ENCODE measurements around the gene GAS7. TPM values are rescaled to one million over a fixed set of nuclear protein-coding genes. Genes with fewer than 3 reads are reported as not detected.

Gene GAS7
- 0.07 and 0.10 TPM in 2 replicates for total RNA-seq (2014; rRNA removed; shearing (Covaris generic))

GRCh38 chr17:10198509-10199249 is at the start of gene GAS7:
GAS7 (minus strand) TSS chr17:10198606.
- DNase-seq (ENCODE audit: low spot score): no peak

- DNase-seq (ENCODE audit: low spot score): no peak
Observed at GRCh38 chr17:10247810-10248209, 49.4 kb upstream of the GAS7 start.

DNA sequence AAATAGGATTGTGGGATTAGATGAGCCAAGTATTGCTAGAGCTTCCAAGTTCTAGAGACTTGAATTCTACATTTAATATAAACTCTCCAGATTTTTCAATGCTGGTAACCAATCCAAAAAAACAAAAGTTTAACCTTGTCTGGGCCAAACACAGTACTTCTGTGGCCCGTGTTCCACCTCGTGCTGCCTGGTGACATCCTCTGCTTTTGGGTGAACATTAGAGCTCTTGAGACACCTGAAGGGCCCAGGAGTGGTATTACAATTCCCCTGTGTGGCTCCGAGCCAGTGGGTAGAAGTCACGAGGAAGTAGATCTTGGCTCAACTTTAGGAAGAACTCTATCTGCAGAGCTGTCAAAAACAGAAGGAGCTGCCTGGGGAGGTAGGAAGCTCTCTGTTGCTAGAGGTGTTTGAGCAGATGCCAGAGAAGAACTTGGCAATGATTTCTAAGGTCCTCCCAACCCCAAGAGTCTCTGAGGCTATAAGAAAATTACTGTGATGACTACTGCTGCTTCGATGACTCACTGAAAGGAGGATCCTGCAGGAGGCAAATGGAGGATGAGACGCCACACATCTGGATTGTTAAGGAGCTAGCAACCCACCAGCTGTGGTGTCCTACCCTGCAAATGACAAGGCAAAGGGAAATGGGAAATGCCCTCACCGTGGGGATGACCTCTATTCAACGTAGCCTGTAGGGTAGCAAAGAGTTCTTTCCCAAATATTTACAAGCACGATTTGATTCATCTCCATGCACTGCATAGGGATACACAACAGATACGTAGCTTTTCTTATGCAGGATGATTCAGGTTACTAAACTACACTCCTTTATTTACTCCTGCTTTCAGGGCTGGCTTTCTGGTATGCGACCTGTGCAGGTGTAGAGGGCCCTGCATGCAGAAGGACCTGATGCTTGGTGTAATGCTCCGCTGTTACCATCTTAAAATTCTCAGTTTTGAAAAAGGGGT is 45.8 kb upstream of the GAS7 start:
- peak; percentile 78 for DNase-seq (ENCODE audit: low spot score)

- DNase-seq (ENCODE audit: low spot score): no peak
Observed at GRCh38 chr17:10241781-10242180, 43.4 kb upstream of the GAS7 start.

GRCh38 chr17:10238661-10239060 is 40.3 kb upstream of the GAS7 start:
- no peak for DNase-seq (ENCODE audit: low spot score)

DNA sequence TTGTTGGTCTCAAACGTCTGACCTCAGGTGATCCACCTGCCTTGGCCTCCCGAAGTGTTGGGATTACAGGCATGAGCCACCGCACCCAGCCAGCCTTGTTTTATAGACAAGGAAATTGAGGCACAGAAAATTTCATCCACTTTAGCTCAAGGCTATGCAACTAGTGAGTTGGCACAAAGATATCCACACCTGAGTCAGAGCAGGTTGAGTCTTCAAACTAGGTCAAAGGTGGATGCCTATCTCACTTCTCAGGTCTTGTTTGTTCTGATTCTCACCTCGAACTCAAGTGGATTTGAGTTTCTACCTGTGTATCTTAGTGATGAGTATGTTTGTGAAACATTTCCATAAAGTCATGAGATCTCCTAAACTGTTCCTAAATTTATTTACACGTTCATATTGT is 35.6 kb upstream of the GAS7 start:
- DNase-seq (ENCODE audit: low spot score): no peak

DNA sequence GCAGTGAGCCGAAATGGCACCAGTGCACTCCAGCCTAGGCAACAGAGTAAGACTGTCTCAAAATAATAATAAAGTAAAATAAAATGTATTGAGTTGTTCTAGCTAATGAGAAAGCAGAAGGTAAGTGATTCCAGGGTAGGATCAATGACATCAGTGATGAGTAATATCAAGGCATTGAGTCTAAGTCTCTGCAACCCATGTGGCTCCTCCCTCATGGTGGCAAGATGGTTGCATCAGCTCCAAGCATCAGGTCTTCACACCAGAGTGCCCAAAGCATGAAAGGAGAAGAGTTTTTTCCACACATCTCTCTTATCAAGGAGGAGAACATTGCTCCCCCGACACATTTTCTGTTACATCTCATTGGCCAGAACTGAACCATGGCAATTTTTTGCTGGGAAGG is 34.8 kb upstream of the GAS7 start:
- DNase-seq (ENCODE audit: low spot score): no peak

DNA sequence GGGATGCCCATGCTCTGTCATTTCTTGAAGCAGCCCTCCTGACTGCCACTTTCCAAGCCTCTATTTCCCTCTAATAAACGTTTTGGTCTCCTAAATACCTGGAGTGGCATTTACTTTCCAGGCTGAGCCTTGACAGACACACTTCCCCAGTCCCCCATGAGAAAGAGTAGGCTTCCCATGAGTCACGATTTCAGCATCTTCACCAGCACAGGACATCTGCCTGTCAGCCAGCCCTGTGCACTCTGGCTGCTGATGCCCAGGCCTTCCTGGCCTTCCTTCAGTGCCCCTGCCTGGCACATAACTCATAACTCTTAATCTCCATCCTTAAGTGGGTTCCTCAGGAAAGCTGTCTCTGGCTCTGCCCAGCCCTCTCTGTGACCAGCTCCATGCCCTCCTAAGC is 30.8 kb upstream of the GAS7 start:
- no peak for DNase-seq (ENCODE audit: low spot score)

- peak; percentile 46 for DNase-seq (ENCODE audit: low spot score)
Observed at GRCh38 chr17:10226930-10227695, 28.7 kb upstream of the GAS7 start.

DNA sequence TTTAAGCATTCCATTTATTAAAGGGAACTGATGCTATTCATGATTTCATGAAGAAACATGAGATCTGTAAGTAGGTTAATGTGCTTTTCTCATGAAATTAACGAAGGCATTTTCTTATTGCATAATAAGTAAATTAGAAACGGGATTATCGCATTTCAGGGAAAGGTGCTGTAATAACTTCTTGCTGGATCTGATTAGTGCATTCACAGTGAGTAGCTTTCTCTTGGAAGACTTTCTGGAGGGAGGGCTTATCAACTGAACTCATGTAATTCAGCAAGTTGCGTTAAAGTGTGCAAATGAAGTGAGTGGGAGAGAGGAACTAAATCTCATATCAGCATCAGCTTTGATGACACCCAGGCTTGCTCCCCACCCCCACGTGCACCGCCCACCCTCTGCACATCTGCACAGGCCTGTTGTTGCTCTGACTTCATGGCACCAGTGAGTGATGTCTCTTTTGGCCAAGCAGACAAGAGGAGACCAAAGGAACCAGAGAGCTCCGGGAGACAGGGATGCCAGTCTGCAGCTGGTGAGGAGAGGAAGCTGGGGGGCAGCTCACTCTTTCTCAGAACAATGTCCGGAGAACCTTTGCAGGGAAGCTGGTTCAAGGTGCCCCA is 26.3 kb upstream of the GAS7 start:
- no peak for DNase-seq (ENCODE audit: low spot score)

- no peak for DNase-seq (ENCODE audit: low spot score)
Observed at GRCh38 chr17:10219193-10219592, 20.8 kb upstream of the GAS7 start.

- DNase-seq (ENCODE audit: low spot score): no peak
Observed at GRCh38 chr17:10217916-10218315, 19.5 kb upstream of the GAS7 start.

GRCh38 chr17:10216213-10216938 is 18.0 kb upstream of the GAS7 start:
- DNase-seq (ENCODE audit: low spot score): no peak

- DNase-seq (ENCODE audit: low spot score): no peak
Observed at GRCh38 chr17:10215286-10215685, 16.9 kb upstream of the GAS7 start.

DNA sequence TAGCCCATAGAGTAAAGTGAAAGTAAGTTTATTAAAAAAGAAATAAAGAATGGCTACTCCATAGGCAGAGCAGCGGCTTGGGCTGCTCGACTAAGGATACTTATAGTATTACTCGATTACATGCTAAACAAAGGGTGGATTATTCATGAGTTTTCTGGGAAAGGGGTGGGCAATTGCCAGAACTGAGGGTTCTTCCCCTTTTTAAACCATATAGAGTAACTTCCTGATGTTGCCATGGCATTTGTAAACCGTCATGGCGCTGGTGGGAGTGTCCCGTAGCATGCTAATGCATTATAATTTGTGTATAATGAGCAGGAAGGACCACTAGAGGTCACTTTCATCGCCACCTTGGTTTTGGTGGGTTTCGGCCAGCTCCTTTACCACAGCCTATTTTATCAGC is 13.3 kb upstream of the GAS7 start:
- DNase-seq (ENCODE audit: low spot score): no peak

GRCh38 chr17:10210151-10210574 is 11.8 kb upstream of the GAS7 start:
- no peak for DNase-seq (ENCODE audit: low spot score)

GRCh38 chr17:10208604-10209193 is 10.3 kb upstream of the GAS7 start:
- no peak for DNase-seq (ENCODE audit: low spot score)

- DNase-seq (ENCODE audit: low spot score): no peak
Observed at GRCh38 chr17:10207153-10207552, 8.7 kb upstream of the GAS7 start.

GRCh38 chr17:10205549-10206185 is 7.3 kb upstream of the GAS7 start:
- DNase-seq (ENCODE audit: low spot score): no peak

DNA sequence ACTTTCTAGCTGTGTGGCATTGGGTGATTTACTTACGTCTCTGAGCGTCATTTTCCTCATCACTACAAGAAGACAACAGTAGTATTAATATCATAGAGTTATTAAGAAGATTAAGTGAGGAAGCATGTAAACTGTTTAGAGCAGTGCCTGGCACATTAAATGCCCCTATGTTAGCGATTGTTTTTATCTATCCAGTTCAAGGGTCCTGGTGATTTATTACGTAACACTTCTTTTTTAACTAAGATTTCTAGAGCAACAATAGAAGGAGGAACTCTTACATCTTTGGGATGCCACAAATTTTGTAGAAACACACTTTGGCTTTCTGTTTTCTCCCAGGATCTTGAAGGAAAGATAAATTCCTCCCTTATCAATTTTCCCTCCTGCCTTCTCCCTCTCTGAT is 3.3 kb upstream of the GAS7 start:
- DNase-seq (ENCODE audit: low spot score): no peak

All from A172 (cell line).